PFSK-1 (cell line): ENCODE measurements around the gene LIG3.

ENCODE experiments used
- FOXP2 ChIP-seq: optimal IDR thresholded peaks from 2 replicates; pipeline ENCODE3; 2011; ENCODE audit warnings: borderline replicate concordance, control low read depth, inconsistent platforms; ENCODE audit not compliant: insufficient read depth; ENCODE audit errors: extremely low read length, extremely low read depth
- POLR2AphosphoS5 ChIP-seq: IDR thresholded peaks from 2 replicates; pipeline ENCODE4 v1.6.1; 2012; ENCODE audit warnings: low read depth, mild to moderate bottlenecking, control low read depth, low read length, moderate library complexity
- REST ChIP-seq, 2 experiments: IDR thresholded peaks; 2 replicates each; pipeline versions ENCODE4 v1.6.1 to v1.8.0; 2011 to 2012; ENCODE audit warnings: low read depth in 2 of 2, low read length in 2 of 2, control low read depth in 1 of 2, inconsistent platforms in 1 of 2, mild to moderate bottlenecking in 1 of 2, moderate library complexity in 1 of 2; ENCODE audit not compliant: insufficient read depth in 1 of 2
- SIN3A ChIP-seq: IDR thresholded peaks from 2 replicates; pipeline ENCODE4 v1.6.1; 2012; ENCODE audit warnings: mild to moderate bottlenecking, low read length, moderate library complexity, borderline replicate concordance; ENCODE audit not compliant: insufficient read depth
- TAF1 ChIP-seq: IDR thresholded peaks from 2 replicates; pipeline ENCODE4 v1.6.1; 2012; ENCODE audit warnings: low read length, control low read depth, borderline replicate concordance; ENCODE audit not compliant: insufficient read depth

Gene LIG3

GRCh38 chr17:35028531-35029262, 48.4 kb downstream of the LIG3 start:
- TF ChIP-seq SIN3A (no peak), TAF1 (no peak), POLR2AphosphoS5 (no peak), REST (IDR thresholded peaks at IDR 0.05; ENCODE audit: insufficient read depth in 1 of 2, low read depth in 2 of 2, low read length in 2 of 2) (no peak), FOXP2 (no peak)

DNA sequence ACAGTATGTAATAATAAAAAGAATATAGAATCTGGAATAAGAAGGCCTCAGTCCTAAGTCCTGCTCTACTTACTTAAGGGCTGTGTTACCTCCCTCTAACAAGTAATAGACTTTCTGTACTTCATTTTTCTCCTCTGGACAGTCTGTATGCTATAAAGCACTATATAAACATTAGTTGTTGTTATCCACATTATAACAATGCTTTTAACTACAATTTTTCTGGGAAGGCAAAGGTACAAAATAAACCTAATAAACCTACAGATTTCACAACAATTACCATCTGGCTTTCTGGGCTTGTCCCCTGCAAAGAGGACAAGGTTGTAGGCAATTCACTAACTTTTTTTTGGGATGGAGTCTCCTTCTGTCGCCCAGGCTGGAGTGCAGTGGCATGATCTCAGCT, 50.5 kb downstream of the LIG3 start:
- TF ChIP-seq SIN3A = no peak
- TF ChIP-seq REST (IDR thresholded peaks at IDR 0.05; ENCODE audit: insufficient read depth in 1 of 2, low read depth in 2 of 2, low read length in 2 of 2) = no peak
- TF ChIP-seq FOXP2 = no peak
- no peak for TF ChIP-seq POLR2AphosphoS5
- no peak for TF ChIP-seq TAF1

GRCh38 chr17:35038453-35038852, 58.1 kb downstream of the LIG3 start:
- TF ChIP-seq TAF1 = no peak
- no peak for TF ChIP-seq POLR2AphosphoS5
- TF ChIP-seq FOXP2 = no peak
- no peak for TF ChIP-seq SIN3A

DNA sequence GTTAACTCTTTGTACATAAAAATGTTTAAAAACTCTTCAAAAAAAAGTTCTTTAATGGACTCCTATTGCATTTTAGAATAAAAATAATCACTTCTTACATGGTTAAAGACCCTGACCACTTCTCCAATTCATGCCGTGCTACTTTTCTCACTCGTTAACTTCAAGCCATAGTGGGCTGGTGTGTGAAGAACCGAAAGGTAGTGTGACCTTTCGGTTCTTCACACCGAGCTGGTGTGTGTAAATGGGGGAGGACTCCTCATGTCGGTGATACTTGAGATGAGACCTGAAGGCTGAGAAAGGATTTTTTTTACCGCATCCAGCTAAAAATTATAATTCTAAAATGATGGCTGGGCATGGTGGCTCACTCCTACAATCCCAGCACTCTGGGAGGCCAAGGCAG, 61.1 kb downstream of the LIG3 start:
- TF ChIP-seq SIN3A = no peak
- no peak for TF ChIP-seq REST (IDR thresholded peaks at IDR 0.05; ENCODE audit: insufficient read depth in 1 of 2, low read depth in 2 of 2, low read length in 2 of 2)
- TF ChIP-seq FOXP2 = no peak
- no peak for TF ChIP-seq TAF1
- TF ChIP-seq POLR2AphosphoS5 = no peak

- TF ChIP-seq REST (IDR thresholded peaks at IDR 0.05; ENCODE audit: insufficient read depth in 1 of 2, low read depth in 2 of 2, low read length in 2 of 2) = no peak
- no peak for TF ChIP-seq FOXP2
- no peak for TF ChIP-seq TAF1
- TF ChIP-seq SIN3A = no peak
- TF ChIP-seq POLR2AphosphoS5 = no peak
Observed at GRCh38 chr17:35044181-35044580, 63.9 kb downstream of the LIG3 start.
